Bronchial epithelial cell (primary cell): ENCODE results near the gene KCMF1. TPM values are rescaled to one million over a fixed set of nuclear protein-coding genes. Genes with fewer than 3 reads are reported as not detected.
"Not testable (repeated sequence)": the region's sequence is repeated elsewhere in the genome, so short reads cannot be mapped to it uniquely, and the experiment has no call there.

Experiments used
- DNase-seq: peaks from one replicate; pipeline ENCODE4 v3.0.0-alpha.2; 2010; ENCODE audit warnings: low read depth
- FAIRE-seq: peaks from 2 replicates; lab custom pipeline; 2011; peaks lifted over from hg19 to GRCh38; lab: Jason Lieb, UNC
- H3K27me3 ChIP-seq: 2 replicates; pipeline ENCODE4 v1.5.1; 2011; ENCODE audit warnings: low read length; ENCODE audit not compliant: control insufficient read depth, insufficient read depth
- H3K36me3 ChIP-seq: 2 replicates; pipeline ENCODE4 v1.5.1; 2011; ENCODE audit warnings: low read length; ENCODE audit not compliant: control insufficient read depth, insufficient read depth
- H3K4me3 ChIP-seq: 2 replicates; pipeline ENCODE4 v1.5.1; 2011; ENCODE audit warnings: mild to moderate bottlenecking, low read depth, low read length, control low read depth
- total RNA-seq: library from RNA; depleted of rRNA; stranded (reverse); fragments of >200 nt; gene quantifications from 2 replicates; pipeline ENCODE4 v1.2.1, GENCODE V29; 2014
- TF ChIP-seq, protein P1 (sequence below): IDR thresholded peaks from 2 replicates; pipeline ENCODE4 v1.5.1; 2011; ENCODE audit warnings: mild to moderate bottlenecking, moderate library complexity, low read length, control low read depth, inconsistent platforms; ENCODE audit not compliant: insufficient read depth, severe bottlenecking

Gene KCMF1
- total RNA-seq, 1 donor from 2014 or later, result 174 TPM

DNA sequence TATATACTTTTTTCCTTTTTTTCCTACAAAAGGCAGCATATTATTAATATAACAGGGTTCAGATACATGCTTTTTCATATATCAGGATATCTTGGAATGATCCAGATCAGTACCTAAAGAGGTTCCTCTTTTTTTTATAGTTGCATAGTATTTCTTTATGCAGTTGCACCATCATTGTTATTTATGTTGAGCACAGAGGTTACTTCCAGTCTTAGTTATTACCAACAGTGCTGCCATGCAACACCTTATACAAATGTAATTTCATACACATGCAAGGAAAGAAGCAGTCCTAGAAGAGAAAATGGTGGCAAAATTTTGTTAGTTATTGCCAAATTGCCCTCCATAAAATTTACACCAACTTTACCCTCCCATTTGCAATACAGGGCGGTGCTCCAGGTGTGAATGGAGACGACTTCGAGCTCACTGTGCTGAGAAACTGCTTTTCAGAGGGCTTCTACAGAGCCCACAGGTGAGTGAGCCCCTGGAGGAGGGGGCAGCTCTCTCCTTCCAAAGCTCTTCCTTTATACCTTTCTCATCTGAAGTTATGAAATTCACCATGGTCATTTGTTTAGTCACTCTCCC, 30.0 kb upstream of the KCMF1 start:
- DNase-seq, result no peak
- no peaks in the 10 kb centered on the region for H3K36me3 ChIP-seq
- H3K4me3 ChIP-seq, result no peak overlapping the region
- H3K27me3 ChIP-seq, result no peaks in the 10 kb centered on the region
- TF ChIP-seq, protein P1, sequence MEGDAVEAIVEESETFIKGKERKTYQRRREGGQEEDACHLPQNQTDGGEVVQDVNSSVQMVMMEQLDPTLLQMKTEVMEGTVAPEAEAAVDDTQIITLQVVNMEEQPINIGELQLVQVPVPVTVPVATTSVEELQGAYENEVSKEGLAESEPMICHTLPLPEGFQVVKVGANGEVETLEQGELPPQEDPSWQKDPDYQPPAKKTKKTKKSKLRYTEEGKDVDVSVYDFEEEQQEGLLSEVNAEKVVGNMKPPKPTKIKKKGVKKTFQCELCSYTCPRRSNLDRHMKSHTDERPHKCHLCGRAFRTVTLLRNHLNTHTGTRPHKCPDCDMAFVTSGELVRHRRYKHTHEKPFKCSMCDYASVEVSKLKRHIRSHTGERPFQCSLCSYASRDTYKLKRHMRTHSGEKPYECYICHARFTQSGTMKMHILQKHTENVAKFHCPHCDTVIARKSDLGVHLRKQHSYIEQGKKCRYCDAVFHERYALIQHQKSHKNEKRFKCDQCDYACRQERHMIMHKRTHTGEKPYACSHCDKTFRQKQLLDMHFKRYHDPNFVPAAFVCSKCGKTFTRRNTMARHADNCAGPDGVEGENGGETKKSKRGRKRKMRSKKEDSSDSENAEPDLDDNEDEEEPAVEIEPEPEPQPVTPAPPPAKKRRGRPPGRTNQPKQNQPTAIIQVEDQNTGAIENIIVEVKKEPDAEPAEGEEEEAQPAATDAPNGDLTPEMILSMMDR, result no peak
- FAIRE-seq, result no peak

GRCh38 chr2:84942166-84942565, 28.8 kb upstream of the KCMF1 start:
- no peaks in the 10 kb centered on the region for H3K27me3 ChIP-seq
- no peak for FAIRE-seq
- H3K4me3 ChIP-seq, result no peak overlapping the region
- TF ChIP-seq, protein P1, result no peak
- H3K36me3 ChIP-seq, result no peaks in the 10 kb centered on the region
- no peak for DNase-seq

GRCh38 chr2:84942964-84943421, 28.0 kb upstream of the KCMF1 start:
- no peak for FAIRE-seq
- H3K36me3 ChIP-seq, result no peaks in the 10 kb centered on the region
- TF ChIP-seq, protein P1, result no peak
- no peaks in the 10 kb centered on the region for H3K27me3 ChIP-seq
- no peak overlapping the region for H3K4me3 ChIP-seq
- peak; percentile 76 for DNase-seq

- TF ChIP-seq, protein P1, result no peak
- H3K4me3 ChIP-seq, result no peak overlapping the region
- DNase-seq, result no peak
- no peak for FAIRE-seq
- no peaks in the 10 kb centered on the region for H3K36me3 ChIP-seq
- H3K27me3 ChIP-seq, result no peaks in the 10 kb centered on the region
Observed at GRCh38 chr2:84944295-84944909, 26.6 kb upstream of the KCMF1 start.

DNA sequence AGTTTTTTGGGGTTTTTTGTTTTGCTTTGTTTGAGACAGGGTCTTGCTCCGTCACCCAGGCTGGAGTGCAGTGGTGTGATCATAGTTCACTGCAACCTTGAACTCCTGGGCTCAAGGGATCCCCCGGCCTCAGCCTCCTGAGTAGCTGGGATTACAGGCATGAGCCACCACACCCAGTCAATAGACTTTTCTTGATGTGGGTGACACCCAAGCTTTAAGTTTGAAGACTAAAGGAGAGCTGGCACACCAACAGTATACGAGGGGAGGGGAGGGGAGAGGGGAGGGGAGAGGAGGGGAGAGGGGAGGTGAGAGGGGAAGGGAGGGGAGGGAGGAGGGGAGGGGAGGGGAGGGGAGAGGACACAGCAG, 25.1 kb upstream of the KCMF1 start:
- not testable (repeated sequence) for H3K4me3 ChIP-seq, H3K36me3 ChIP-seq, H3K27me3 ChIP-seq, DNase-seq, FAIRE-seq

GRCh38 chr2:84946204-84947009, 24.6 kb upstream of the KCMF1 start:
- no peaks in the 10 kb centered on the region for H3K27me3 ChIP-seq
- no peak for FAIRE-seq
- TF ChIP-seq, protein P1, result no peak
- H3K36me3 ChIP-seq, result no peaks in the 10 kb centered on the region
- peak overlapping the region; percentile 19 for H3K4me3 ChIP-seq
- peak; percentile 100 for DNase-seq
